Measurements from ENCODE around the gene KRT86. TPM values are rescaled to one million over a fixed set of nuclear protein-coding genes. Genes with fewer than 3 reads are reported as not detected.

Gene KRT86
- total and polyA plus RNA-seq, 2 of the 8 experiments (the other 6 are each of a cell fraction or from before 2014, with no cell fraction given), result 0.12 TPM; not detected in 1

- no peak overlapping the region for H3K4me2 ChIP-seq (ENCODE audit: insufficient read depth in 1 of 2, low read depth in 2 of 2, low read length in 2 of 2)
- H3K9me3 ChIP-seq (ENCODE audit: insufficient read depth in 2 of 2, low read depth in 1 of 2, low read length in 1 of 2), result peaks cover 0 to 2% of the 10 kb centered on the region in 2 experiments; a peak in 2 of 4 replicates
- H2BK20ac ChIP-seq (ENCODE audit: low read length), result no peak overlapping the region
- H2BK5ac ChIP-seq (ENCODE audit: low read depth, low read length), result no peak overlapping the region
- no peaks in the 10 kb centered on the region for H3K36me3 ChIP-seq (ENCODE audit: control insufficient read depth in 2 of 4, insufficient read depth in 4 of 4, low read length in 3 of 4)
- ChIA-PET CTCF (ENCODE audit: partially characterized antibody) (interaction anchor here (0.7 to 14.6 kb wide), 10 partner anchors 19 to 128 kb away, joined by 3 to 151 read pairs (median 6); partner anchors contain the start of gene KRT7), POLR2A (ENCODE audit: partially characterized antibody) (interaction anchor here (1.6 to 2.1 kb wide), 2 partner anchors 9 to 18 kb away, joined by 5 to 6 read pairs; no protein-coding TSS in a partner anchor)
- H4K20me1 ChIP-seq (replicated peaks in 1 of 2; ENCODE audit: control insufficient read depth in 1 of 2, insufficient read depth in 2 of 2, low read length in 2 of 2), result no peaks in the 10 kb centered on the region
- no peak overlapping the region for H2BK15ac ChIP-seq (ENCODE audit: low read length)
- no peak overlapping the region for H4K91ac ChIP-seq (replicated peaks; ENCODE audit: insufficient read length, low read length)
- H3K27ac ChIP-seq (ENCODE audit: low read depth, low read length), result no peak overlapping the region
- H3K23me2 ChIP-seq (ENCODE audit: low read depth, low read length), result peaks cover 3% of the 10 kb centered on the region; the same call in 1 of the 2 replicates
- H3K14ac ChIP-seq (ENCODE audit: insufficient read length), result no peak overlapping the region
- no peak overlapping the region for H2AK5ac ChIP-seq (ENCODE audit: low read depth, low read length)
- H3K4me3 ChIP-seq (ENCODE audit: extremely low read depth in 1 of 4, insufficient read depth in 2 of 4, low read depth in 3 of 4, low read length in 4 of 4), result no peak overlapping the region
- H3K79me1 ChIP-seq (ENCODE audit: low read depth, low read length), result no peaks in the 10 kb centered on the region
- FAIRE-seq, result no peak
- H3K9ac ChIP-seq (replicated peaks in 1 of 4; ENCODE audit: extremely low read depth in 1 of 4, low read depth in 3 of 4, low read length in 3 of 4), result no peak overlapping the region
- no peaks in the 10 kb centered on the region for H3K79me2 ChIP-seq (ENCODE audit: control insufficient read depth in 1 of 2, insufficient read depth in 2 of 2, low read length in 2 of 2)
- H3K4me1 ChIP-seq (replicated peaks in 1 of 4; ENCODE audit: control insufficient read depth in 3 of 4, insufficient read depth in 4 of 4, low read length in 3 of 4), result peaks cover 0 to 6% (median under 1%) of the 10 kb centered on the region in 4 experiments; a peak in 3 of 7 replicates
- DNase-seq (ENCODE audit: low read depth in 1 of 2, low spot score in 2 of 2), result no peak
- 54% methylated on average over 2 of the region's 2 CpGs; no CpG with 5 or more reads in 1 of the 2 experiments for WGBS, 2 experiments (ENCODE audit: extremely low coverage in 1 of 2, insufficient coverage in 1 of 2, insufficient read length in 1 of 2, insufficient replicate concordance in 2 of 2, low coverage in 1 of 2, low lambda C conversion rate in 2 of 2, missing lambda C conversion rate in 1 of 2)
- H2BK120ac ChIP-seq (replicated peaks; ENCODE audit: low read depth, low read length), result no peak overlapping the region
- H3K18ac ChIP-seq (ENCODE audit: extremely low read depth, low read length), result no peak overlapping the region
- no peak overlapping the region for H3K56ac ChIP-seq (replicated peaks; ENCODE audit: insufficient read length, low read depth, low read length)
- H4K8ac ChIP-seq (ENCODE audit: extremely low read depth, insufficient read depth, low read length), result no peak overlapping the region
- H3K27me3 ChIP-seq (replicated peaks in 1 of 4; ENCODE audit: control insufficient read depth in 3 of 4, extremely low read depth in 1 of 4, insufficient read depth in 3 of 4, low read length in 3 of 4), result peaks cover 14 to 48% (median 38%) of the 10 kb centered on the region in 4 experiments
- H2AFZ ChIP-seq (ENCODE audit: low read length), result no peak overlapping the region
- H2BK12ac ChIP-seq (ENCODE audit: low read depth, low read length), result no peak overlapping the region
- H4K5ac ChIP-seq (ENCODE audit: insufficient read length, low read depth, low read length), result no peak overlapping the region
- H3K4ac ChIP-seq (replicated peaks; ENCODE audit: insufficient read length, low read depth, low read length), result no peak overlapping the region
- no peak overlapping the region for H3K23ac ChIP-seq (ENCODE audit: insufficient read length)
- TF ChIP-seq FOSL1 (IDR thresholded peaks at IDR 0.05; ENCODE audit: insufficient read depth, low read depth, low read length) (no peak), SP2 (IDR thresholded peaks at IDR 0.05; ENCODE audit: low read length) (no peak), YY1 (IDR thresholded peaks at IDR 0.05; ENCODE audit: low read depth, low read length) (no peak), CHD1 (IDR thresholded peaks at IDR 0.05; ENCODE audit: low read depth, low read length) (no peak), GABPA (IDR thresholded peaks at IDR 0.05; ENCODE audit: borderline replicate concordance, insufficient read depth, low read length) (no peak), SIX5 (IDR thresholded peaks at IDR 0.05; ENCODE audit: low read depth, low read length) (no peak)
Observed at GRCh38 chr12:52256584-52256935, 17.9 kb upstream of the KRT86 start.
